HepG2 (cell line): ENCODE measurements around the gene ASGR1. TPM values are rescaled to one million over a fixed set of nuclear protein-coding genes. Genes with fewer than 3 reads are reported as not detected.
A peak's percentile ranks its signal among the peaks of the same experiment; 100 is the strongest.

ENCODE experiments used
- CBFB ChIP-seq: sonication (generic); formaldehyde crosslinking; IDR thresholded peaks from 2 replicates; pipeline ENCODE4 v1.4.0; 2020; ENCODE audit warnings: missing genetic modification reagents
- CEBPB ChIP-seq: IDR thresholded peaks from 2 replicates; pipeline ENCODE4 v1.6.1; 2011; ENCODE audit warnings: low read depth, low read length, improper control_type of control experiment, borderline replicate concordance
- CENPT ChIP-seq: sonication (generic); formaldehyde crosslinking; IDR thresholded peaks from 2 replicates; pipeline ENCODE4 v1.8.0; 2022; ENCODE audit warnings: low read depth, mild to moderate bottlenecking, moderate library complexity, missing genetic modification reagents
- DZIP1 ChIP-seq: sonication (generic); formaldehyde crosslinking; IDR thresholded peaks from 2 replicates; pipeline ENCODE4 v1.5.0; 2020; ENCODE audit warnings: mild to moderate bottlenecking, missing genetic modification reagents
- FOXM1 ChIP-seq: sonication (generic); formaldehyde crosslinking; IDR thresholded peaks from 2 replicates; pipeline ENCODE4 v1.5.0; 2020; ENCODE audit warnings: missing genetic modification reagents
- GABPA ChIP-seq, 2 experiments: IDR thresholded peaks; 2 replicates each; pipeline ENCODE4 v1.6.1; 2011 to 2016; ENCODE audit warnings: low read depth in 2 of 2, low read length in 1 of 2, missing biosample characterization in 1 of 2, missing genetic modification characterization in 1 of 2
- GABPB1 ChIP-seq: IDR thresholded peaks from 2 replicates; pipeline ENCODE4 v1.6.1; 2016; ENCODE audit warnings: mild to moderate bottlenecking, missing genetic modification reagents, moderate library complexity, missing compliant biosample characterization
- GZF1 ChIP-seq: sonication (generic); formaldehyde crosslinking; IDR thresholded peaks from 2 replicates; pipeline ENCODE4 v1.5.1; 2020; ENCODE audit warnings: mild to moderate bottlenecking, missing genetic modification reagents
- HNF4A ChIP-seq: sonication (generic); formaldehyde crosslinking; IDR thresholded peaks from 2 replicates; pipeline ENCODE4 v1.4.0; 2020; ENCODE audit warnings: missing genetic modification reagents
- HOXA3 ChIP-seq: sonication (generic); formaldehyde crosslinking; IDR thresholded peaks from 2 replicates; pipeline ENCODE4 v1.5.0; 2020; ENCODE audit warnings: missing genetic modification reagents
- KDM1A ChIP-seq: IDR thresholded peaks from 2 replicates; pipeline ENCODE4 v1.6.1; 2016; ENCODE audit warnings: missing compliant biosample characterization
- MAX ChIP-seq: IDR thresholded peaks from 2 replicates; pipeline ENCODE4 v1.6.1; 2012; ENCODE audit warnings: inconsistent platforms
- MTF2 ChIP-seq: sonication (generic); formaldehyde crosslinking; IDR thresholded peaks from 2 replicates; pipeline ENCODE4 v1.5.0; 2020; ENCODE audit warnings: missing genetic modification reagents, borderline replicate concordance
- MYC ChIP-seq: sonication (generic); formaldehyde crosslinking; IDR thresholded peaks from 2 replicates; pipeline ENCODE4 v1.9.0; 2021; ENCODE audit warnings: missing genetic modification reagents, borderline replicate concordance
- PAF1 ChIP-seq: IDR thresholded peaks from 2 replicates; pipeline ENCODE4 v1.6.1; 2016; ENCODE audit warnings: missing genetic modification reagents, missing compliant biosample characterization
- PHF5A ChIP-seq: IDR thresholded peaks from one replicate; pipeline ENCODE4 v1.6.1; 2018; ENCODE audit warnings: low read depth, missing genetic modification reagents; ENCODE audit not compliant: unreplicated experiment
- PITX1 ChIP-seq: sonication (generic); formaldehyde crosslinking; IDR thresholded peaks from 2 replicates; pipeline ENCODE4 v1.5.1; 2020; ENCODE audit warnings: mild to moderate bottlenecking, missing genetic modification reagents
- POLR2A ChIP-seq, 2 experiments: IDR thresholded peaks; 2 replicates each; pipeline ENCODE4 v1.6.1; 2011; ENCODE audit warnings: low read depth in 2 of 2, low read length in 2 of 2, mild to moderate bottlenecking in 1 of 2, moderate library complexity in 1 of 2; ENCODE audit not compliant: insufficient read depth in 1 of 2
- POLR2G ChIP-seq: fragments of 200-400 bp; formaldehyde crosslinking; IDR thresholded peaks from 2 replicates; pipeline ENCODE4 v1.6.1; 2018; ENCODE audit warnings: mild to moderate bottlenecking, low read depth, low read length, moderate library complexity
- PRPF4 ChIP-seq: fragments of 200-400 bp; formaldehyde crosslinking; IDR thresholded peaks from 2 replicates; pipeline ENCODE4 v1.6.1; 2016; ENCODE audit warnings: low read length, low read depth; ENCODE audit not compliant: poor library complexity, severe bottlenecking
- RAD21 ChIP-seq: fragments of 450-650 bp; formaldehyde crosslinking; IDR thresholded peaks from 2 replicates; pipeline ENCODE4 v1.5.0; 2020; ENCODE audit warnings: mild to moderate bottlenecking
- RFX3 ChIP-seq: IDR thresholded peaks from 2 replicates; pipeline ENCODE4 v1.6.1; 2016; ENCODE audit warnings: missing biosample characterization, missing genetic modification reagents
- SRY ChIP-seq: sonication (generic); formaldehyde crosslinking; IDR thresholded peaks from 2 replicates; pipeline ENCODE4 v1.8.0; 2022; ENCODE audit warnings: mild to moderate bottlenecking, missing genetic modification reagents
- TGIF2 ChIP-seq: IDR thresholded peaks from 2 replicates; pipeline ENCODE4 v1.6.1; 2016; ENCODE audit warnings: control low read depth, missing compliant biosample characterization
- ZBTB38 ChIP-seq: sonication (generic); formaldehyde crosslinking; IDR thresholded peaks from 2 replicates; pipeline ENCODE4 v1.5.1; 2020; ENCODE audit warnings: mild to moderate bottlenecking, missing genetic modification reagents
- ZBTB7B ChIP-seq: sonication (generic); formaldehyde crosslinking; IDR thresholded peaks from 2 replicates; pipeline ENCODE4 v1.4.0; 2020; ENCODE audit warnings: missing genetic modification reagents
- ZNF24 ChIP-seq: fragments of 450-650 bp; IDR thresholded peaks from 2 replicates; pipeline ENCODE4 v1.6.1; 2017; ENCODE audit warnings: antibody characterized with exemption, mild to moderate bottlenecking
- ZNF326 ChIP-seq: sonication (generic); formaldehyde crosslinking; IDR thresholded peaks from 2 replicates; pipeline ENCODE4 v1.4.0; 2020; ENCODE audit warnings: missing genetic modification reagents, borderline replicate concordance
- ZNF547 ChIP-seq: sonication (generic); formaldehyde crosslinking; IDR thresholded peaks from 2 replicates; pipeline ENCODE4 v1.5.1; 2020; ENCODE audit warnings: mild to moderate bottlenecking, missing genetic modification reagents
- ZNF549 ChIP-seq: sonication (generic); formaldehyde crosslinking; IDR thresholded peaks from 2 replicates; pipeline ENCODE4 v1.5.0; 2020; ENCODE audit warnings: missing genetic modification reagents
- ZNF564 ChIP-seq: sonication (generic); formaldehyde crosslinking; IDR thresholded peaks from 2 replicates; pipeline ENCODE4 v1.8.1; 2023; ENCODE audit warnings: mild to moderate bottlenecking, missing genetic modification reagents
- polyA plus RNA-seq, 8 experiments: library from polyadenylated mRNA; depleted of rRNA in 3 of 8; stranded (reverse) in 7 of 8; unstranded in 1 of 8; fragments of >200 nt; fragmentation: Illumina TruSeq in 4 of 8; extraction: Trizol in 4 of 8; gene quantifications; 2 replicates each; pipeline versions ENCODE4 v1.2.1 to v1.2.3, GENCODE V29; 2011 to 2016; ENCODE audit warnings: low read depth in 4 of 8, missing spikeins in 1 of 8, mixed read lengths in 1 of 8; ENCODE audit not compliant: insufficient read depth in 1 of 8
- total RNA-seq, 5 experiments: library from RNA; depleted of rRNA; stranded (reverse); fragments of >200 nt; fragmentation: Illumina TruSeq; extraction: Trizol; gene quantifications; 2 replicates each; pipeline ENCODE4 v1.2.3, GENCODE V29; 2016; ENCODE audit warnings: low read depth in 1 of 5
- TF ChIP-seq, protein P1 (sequence below): sonication (generic); formaldehyde crosslinking; IDR thresholded peaks from 2 replicates; pipeline ENCODE4 v1.4.0; 2020; ENCODE audit warnings: missing genetic modification reagents, mild to moderate bottlenecking, borderline replicate concordance

ASGR1 gene
- total and polyA plus RNA-seq, 2 of the 13 experiments (the other 11 are each of a cell fraction or from before 2014, with no cell fraction given), result 353 to 796 TPM

DNA sequence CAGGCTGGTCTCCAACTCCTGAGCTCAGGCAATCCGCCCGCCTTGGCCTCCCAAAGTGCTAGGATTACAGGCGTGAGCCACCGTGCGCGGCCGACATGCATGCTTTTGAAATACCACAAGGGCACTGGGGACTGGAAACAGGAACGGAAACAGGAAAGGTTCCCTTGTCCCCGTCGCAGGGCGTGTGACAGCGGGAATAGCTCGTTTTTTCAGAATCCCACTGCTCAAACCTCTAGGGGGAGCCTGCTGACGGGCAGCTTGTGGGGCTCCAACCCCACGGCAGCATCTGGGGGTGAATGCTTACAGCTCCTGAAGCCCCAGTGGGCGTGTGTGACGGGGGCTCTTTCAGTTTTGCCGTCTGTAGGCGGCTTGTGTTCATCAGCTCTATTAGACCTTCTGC lies 45.7 kb downstream of the ASGR1 start (continued):
- TF ChIP-seq GABPA (IDR thresholded peaks at IDR 0.05; ENCODE audit: low read depth, low read length) (peak; percentile 11; the same call in 1 of the 2 replicates), GABPA (CRISPR knock-in tag; IDR thresholded peaks at IDR 0.05; ENCODE audit: low read depth) (peak; percentile 62; the same call in 1 of the 2 replicates), CEBPB (no peak), PRPF4 (peak; percentile 72), DZIP1 (CRISPR knock-in tag) (no peak), HNF4A (no peak), HOXA3 (CRISPR knock-in tag) (peak; percentile 58; the same call in 1 of the 2 replicates), SRY (CRISPR knock-in tag) (no peak), GABPB1 (CRISPR knock-in tag) (peak; percentile 61), PITX1 (CRISPR knock-in tag) (peak; percentile 67; the same call in 1 of the 2 replicates), GZF1 (no peak), MAX (peak; percentile 39; the same call in 1 of the 2 replicates), MYC (CRISPR knock-in tag) (0 out of 2 replicates have a peak, but pooled peaks have one; percentile 23), ZNF549 (CRISPR knock-in tag) (no peak), ZBTB7B (no peak; the same call in 1 of the 2 replicates), ZBTB38 (CRISPR knock-in tag) (peak; percentile 68), RFX3 (CRISPR knock-in tag) (no peak), FOXM1 (CRISPR knock-in tag) (no peak), PHF5A (CRISPR knock-in tag) (no peak), ZNF564 (CRISPR knock-in tag) (no peak), POLR2A (IDR thresholded peaks at IDR 0.05; ENCODE audit: insufficient read depth in 1 of 2, low read depth in 2 of 2, low read length in 2 of 2) (0 out of 4 replicates have a peak, but pooled peaks of 1 of the 2 experiments have one; percentile 30), ZNF24 (no peak), ZNF547 (no peak), ZNF326 (no peak), RAD21 (CRISPR knock-in tag) (peak; percentile 58), PAF1 (CRISPR knock-in tag) (no peak), TGIF2 (CRISPR knock-in tag) (no peak), KDM1A (no peak), CBFB (CRISPR knock-in tag) (no peak), CENPT (CRISPR knock-in tag) (no peak), MTF2 (CRISPR knock-in tag) (no peak), POLR2G (peak; percentile 48)
- TF ChIP-seq, protein P1, sequence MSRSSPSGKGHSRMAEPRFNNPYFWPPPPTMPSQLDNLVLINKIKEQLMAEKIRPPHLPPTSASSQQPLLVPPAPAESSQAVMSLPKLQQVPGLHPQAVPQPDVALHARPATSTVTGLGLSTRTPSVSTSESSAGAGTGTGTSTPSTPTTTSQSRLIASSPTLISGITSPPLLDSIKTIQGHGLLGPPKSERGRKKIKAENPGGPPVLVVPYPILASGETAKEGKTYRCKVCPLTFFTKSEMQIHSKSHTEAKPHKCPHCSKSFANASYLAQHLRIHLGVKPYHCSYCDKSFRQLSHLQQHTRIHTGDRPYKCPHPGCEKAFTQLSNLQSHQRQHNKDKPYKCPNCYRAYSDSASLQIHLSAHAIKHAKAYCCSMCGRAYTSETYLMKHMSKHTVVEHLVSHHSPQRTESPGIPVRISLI, result peak; percentile 77; the same call in 1 of the 2 replicates
